ENCODE measurements around the gene GUCY2C.

GUCY2C gene

GRCh38 chr12:14571779-14572178 is 124.6 kb downstream of the GUCY2C start:
- no peak for DNase-seq (ENCODE audit: low read depth in 2 of 2)

DNA sequence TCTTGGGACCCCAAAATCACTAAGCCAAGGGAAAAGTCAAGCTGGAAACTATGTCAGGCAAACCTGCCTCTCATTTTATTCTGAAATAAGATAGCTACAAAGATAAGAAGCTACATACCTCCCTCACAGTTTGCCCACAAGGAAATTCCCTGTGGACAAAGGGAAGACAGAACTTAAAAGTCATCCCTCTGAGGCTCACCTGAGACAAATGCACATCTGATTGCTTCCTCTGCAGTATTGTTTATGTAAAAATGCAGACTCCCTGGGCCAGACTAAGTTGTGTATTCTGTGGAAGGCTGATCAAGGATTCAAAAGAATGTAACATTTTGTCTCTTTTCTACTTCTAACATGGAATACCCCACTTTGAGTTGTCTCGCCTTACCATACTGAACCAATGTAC is 126.2 kb downstream of the GUCY2C start:
- no peak for DNase-seq (ENCODE audit: low read depth in 2 of 2)

DNA sequence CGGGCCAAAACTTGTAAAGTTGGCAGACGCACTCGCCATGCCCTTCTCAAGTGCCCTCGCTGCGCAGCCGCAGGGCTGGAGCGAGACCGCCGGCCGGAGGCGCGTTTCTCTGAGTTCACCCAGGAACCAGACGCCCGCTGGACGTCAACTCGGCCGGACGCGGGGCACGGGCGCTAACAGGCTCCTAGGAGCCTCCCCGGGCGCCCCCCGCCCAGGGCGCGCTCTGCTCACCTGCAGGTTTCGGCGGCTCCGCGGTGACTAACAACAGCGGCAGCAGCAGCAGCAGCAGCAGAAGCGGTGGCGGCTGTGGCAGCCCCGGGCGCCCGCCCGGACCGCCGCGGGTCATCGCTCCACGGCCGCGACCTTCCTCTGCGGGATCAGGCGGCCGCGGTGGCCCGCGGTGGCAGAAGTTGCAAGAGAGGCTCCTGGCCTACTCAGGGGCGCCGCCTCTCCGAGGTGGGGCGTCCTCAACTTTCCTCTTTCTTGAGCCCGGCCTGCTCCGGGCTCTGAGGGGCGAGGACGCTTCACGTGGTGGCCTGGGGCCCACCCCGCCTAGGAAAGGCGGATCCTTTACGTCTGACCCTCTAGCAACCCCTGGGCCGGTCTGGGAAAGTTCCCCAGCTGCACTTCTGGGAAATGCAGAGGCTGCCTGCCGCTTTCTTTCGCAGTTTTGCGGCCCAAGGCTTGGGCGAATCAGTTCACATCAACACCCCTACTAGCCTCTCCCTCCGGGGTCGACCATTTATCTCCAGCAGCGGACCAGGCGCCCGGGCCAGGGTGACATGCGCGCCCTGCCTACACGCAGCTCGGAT is 128.8 kb downstream of the GUCY2C start, which contains the start of gene PLBD1:
TSS of gene PLBD1 (minus strand) at position 533 of the 812 bp plus-strand sequence. CDS start at position 346, 187 bp downstream.
- DNase-seq (ENCODE audit: low read depth in 2 of 2), result no peak

- no peak for DNase-seq (ENCODE audit: low read depth in 2 of 2)
Measured at GRCh38 chr12:14564336-14564959, 132.0 kb downstream of the GUCY2C start.

DNA sequence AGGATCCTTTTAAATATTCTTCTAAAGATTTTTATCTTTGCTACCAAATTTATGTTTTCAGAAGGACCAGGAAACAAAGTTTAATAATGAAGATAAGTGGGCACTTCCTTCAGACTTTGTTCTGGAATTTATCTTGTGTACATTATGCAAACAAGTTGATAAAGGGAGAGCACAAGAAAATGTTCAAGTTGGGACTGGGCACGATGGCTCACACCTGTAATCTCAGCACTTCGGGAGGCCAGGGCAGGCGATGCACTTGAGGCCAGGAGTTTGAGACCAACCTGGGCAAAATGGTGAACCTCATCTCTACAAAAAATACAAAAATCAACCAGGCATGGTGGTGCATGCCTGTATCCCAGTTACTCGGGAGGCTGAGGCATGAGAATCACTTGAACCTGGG is 133.4 kb downstream of the GUCY2C start:
- DNase-seq (ENCODE audit: low read depth in 2 of 2), result no peak
